RWPE2 (cell line): ENCODE results near the gene CARHSP1.
"Not testable (repeated sequence)": the region's sequence is repeated elsewhere in the genome, so short reads cannot be mapped to it uniquely, and the experiment has no call there.

ENCODE experiments used
- ATAC-seq: fragments of 200-7000 bp; cut with Tn5 transposase; 3 replicates; pipeline ENCODE4 v1.9.1; 2021; ENCODE audit warnings: low read depth
- DNase-seq: peaks from one replicate; pipeline ENCODE4 v3.0.0-alpha.2; 2020; ENCODE audit warnings: low spot score
- H3K27ac ChIP-seq: fragments of 450-650 bp; 2 replicates; pipeline ENCODE4 v1.5.1; 2017; ENCODE audit warnings: mild to moderate bottlenecking; ENCODE audit not compliant: poor library complexity, severe bottlenecking
- H3K27me3 ChIP-seq: fragments of 250-450 bp; sonication (Bioruptor Pico); 2 replicates; pipeline ENCODE4 v1.5.1; 2021; ENCODE audit warnings: mild to moderate bottlenecking, moderate library complexity; ENCODE audit not compliant: insufficient read depth, poor library complexity, severe bottlenecking
- H3K36me3 ChIP-seq: fragments of 250-450 bp; sonication (Bioruptor Pico); 2 replicates; pipeline ENCODE4 v1.5.1; 2020; ENCODE audit warnings: low read depth, mild to moderate bottlenecking, moderate library complexity
- H3K4me1 ChIP-seq: fragments of 250-450 bp; sonication (Bioruptor Pico); 2 replicates; pipeline ENCODE4 v1.5.1; 2021; ENCODE audit warnings: mild to moderate bottlenecking, moderate library complexity; ENCODE audit not compliant: insufficient read depth, poor library complexity, severe bottlenecking
- H3K4me3 ChIP-seq: fragments of 250-450 bp; sonication (Bioruptor Pico); 2 replicates; pipeline ENCODE4 v1.5.1; 2021; ENCODE audit warnings: mild to moderate bottlenecking, moderate library complexity; ENCODE audit not compliant: severe bottlenecking
- H3K9me3 ChIP-seq: fragments of 250-450 bp; sonication (Bioruptor Pico); 2 replicates; pipeline ENCODE4 v1.5.1; 2021; ENCODE audit warnings: mild to moderate bottlenecking, moderate library complexity; ENCODE audit not compliant: severe bottlenecking
- CTCF ChIP-seq: fragments of 450-650 bp; IDR thresholded peaks from one replicate; pipeline ENCODE4 v1.5.1; 2017; ENCODE audit warnings: mild to moderate bottlenecking, moderate library complexity; ENCODE audit not compliant: poor library complexity, severe bottlenecking

CARHSP1 gene

GRCh38 chr16:8808009-8808408 lies 60.8 kb downstream of the CARHSP1 start:
- Histone ChIP-seq H3K4me1 (peaks cover 5% of the 10 kb centered on the region), H3K27me3 (no peaks in the 10 kb centered on the region), H3K4me3 (no peak overlapping the region), H3K36me3 (peaks cover 100% of the 10 kb centered on the region), H3K9me3 (no peaks in the 10 kb centered on the region), H3K27ac (no peak overlapping the region)
- no peak for TF ChIP-seq CTCF
- no peak for DNase-seq
- ATAC-seq = no peak

- Histone ChIP-seq H3K9me3 (no peaks in the 10 kb centered on the region), H3K27ac (no peak overlapping the region), H3K4me1 (peaks cover 5% of the 10 kb centered on the region), H3K36me3 (peaks cover 100% of the 10 kb centered on the region), H3K4me3 (no peak overlapping the region), H3K27me3 (no peaks in the 10 kb centered on the region)
- TF ChIP-seq CTCF = no peak
- no peak for DNase-seq
- ATAC-seq = no peak
These were observed 61.6 kb downstream of the CARHSP1 start for GRCh38 chr16:8807189-8807588.

GRCh38 chr16:8806272-8806983 lies 62.4 kb downstream of the CARHSP1 start:
- H3K27ac ChIP-seq = no peak overlapping the region
- no peak for DNase-seq
- H3K4me3 ChIP-seq = no peak overlapping the region
- peaks cover 100% of the 10 kb centered on the region for H3K36me3 ChIP-seq
- TF ChIP-seq CTCF = no peak
- H3K4me1 ChIP-seq = no peaks in the 10 kb centered on the region
- ATAC-seq = no peak
- no peaks in the 10 kb centered on the region for H3K27me3 ChIP-seq
- H3K9me3 ChIP-seq = no peaks in the 10 kb centered on the region

GRCh38 chr16:8804313-8804712 lies 64.5 kb downstream of the CARHSP1 start:
- ATAC-seq (no peak), DNase-seq (no peak)
- Histone ChIP-seq H3K9me3 (no peaks in the 10 kb centered on the region), H3K27ac (no peak overlapping the region), H3K36me3 (peaks cover 100% of the 10 kb centered on the region), H3K4me1 (peaks cover 5% of the 10 kb centered on the region), H3K27me3 (no peaks in the 10 kb centered on the region), H3K4me3 (no peak overlapping the region)
- no peak for TF ChIP-seq CTCF

- H3K9me3 ChIP-seq, DNase-seq, H3K27ac ChIP-seq, H3K4me3 ChIP-seq, H3K27me3 ChIP-seq, ATAC-seq: not testable (repeated sequence)
- Histone ChIP-seq H3K4me1 (peaks cover 10% of the 10 kb centered on the region), H3K36me3 (peaks cover 100% of the 10 kb centered on the region)
These were observed 65.1 kb downstream of the CARHSP1 start for GRCh38 chr16:8803733-8804132.
